ENCODE results near the gene OR51B2. TPM values are rescaled to one million over a fixed set of nuclear protein-coding genes. Genes with fewer than 3 reads are reported as not detected.

OR51B2 gene
- total RNA-seq, 1 donor from 2014 or later, result not detected

DNA sequence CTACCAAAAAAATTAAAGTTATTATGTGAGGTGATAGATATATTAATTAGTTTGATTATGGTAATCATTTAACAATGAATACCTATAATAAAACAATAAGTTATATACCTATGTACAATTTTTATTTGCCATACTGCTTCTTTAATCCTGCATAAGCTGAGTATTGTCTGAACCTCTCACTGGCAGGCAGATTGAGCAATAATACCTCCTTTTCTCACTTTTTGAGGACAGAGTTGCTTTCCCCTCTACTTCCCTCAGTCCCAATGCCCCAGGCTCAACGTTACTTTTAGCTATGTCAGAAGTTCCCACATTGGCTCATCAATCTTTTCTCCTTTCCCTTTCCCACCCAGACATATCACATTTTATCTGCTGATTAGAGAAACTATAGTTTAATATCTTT is 25.5 kb upstream of the OR51B2 start:
- H3K36me3 ChIP-seq, result no peaks in the 10 kb centered on the region
- TF ChIP-seq POLR2A (IDR thresholded peaks at IDR 0.05) (no peak), POLR2AphosphoS5 (IDR thresholded peaks at IDR 0.05; ENCODE audit: insufficient read depth in 1 of 2, low read depth in 1 of 2) (no peak)
- TF ChIP-seq, protein P1, sequence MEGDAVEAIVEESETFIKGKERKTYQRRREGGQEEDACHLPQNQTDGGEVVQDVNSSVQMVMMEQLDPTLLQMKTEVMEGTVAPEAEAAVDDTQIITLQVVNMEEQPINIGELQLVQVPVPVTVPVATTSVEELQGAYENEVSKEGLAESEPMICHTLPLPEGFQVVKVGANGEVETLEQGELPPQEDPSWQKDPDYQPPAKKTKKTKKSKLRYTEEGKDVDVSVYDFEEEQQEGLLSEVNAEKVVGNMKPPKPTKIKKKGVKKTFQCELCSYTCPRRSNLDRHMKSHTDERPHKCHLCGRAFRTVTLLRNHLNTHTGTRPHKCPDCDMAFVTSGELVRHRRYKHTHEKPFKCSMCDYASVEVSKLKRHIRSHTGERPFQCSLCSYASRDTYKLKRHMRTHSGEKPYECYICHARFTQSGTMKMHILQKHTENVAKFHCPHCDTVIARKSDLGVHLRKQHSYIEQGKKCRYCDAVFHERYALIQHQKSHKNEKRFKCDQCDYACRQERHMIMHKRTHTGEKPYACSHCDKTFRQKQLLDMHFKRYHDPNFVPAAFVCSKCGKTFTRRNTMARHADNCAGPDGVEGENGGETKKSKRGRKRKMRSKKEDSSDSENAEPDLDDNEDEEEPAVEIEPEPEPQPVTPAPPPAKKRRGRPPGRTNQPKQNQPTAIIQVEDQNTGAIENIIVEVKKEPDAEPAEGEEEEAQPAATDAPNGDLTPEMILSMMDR (IDR thresholded peaks at IDR 0.05), result no peak
- DNase-seq (ENCODE audit: extremely low spot score in 2 of 2), result no peak
- H3K4me3 ChIP-seq, result no peak overlapping the region
- H3K9me3 ChIP-seq, result no peaks in the 10 kb centered on the region
- no peaks in the 10 kb centered on the region for H3K4me1 ChIP-seq
- no peak overlapping the region for H3K27ac ChIP-seq
- H3K27me3 ChIP-seq, result no peaks in the 10 kb centered on the region
- intact Hi-C loops (cut with DNase I), result no loop called here

DNA sequence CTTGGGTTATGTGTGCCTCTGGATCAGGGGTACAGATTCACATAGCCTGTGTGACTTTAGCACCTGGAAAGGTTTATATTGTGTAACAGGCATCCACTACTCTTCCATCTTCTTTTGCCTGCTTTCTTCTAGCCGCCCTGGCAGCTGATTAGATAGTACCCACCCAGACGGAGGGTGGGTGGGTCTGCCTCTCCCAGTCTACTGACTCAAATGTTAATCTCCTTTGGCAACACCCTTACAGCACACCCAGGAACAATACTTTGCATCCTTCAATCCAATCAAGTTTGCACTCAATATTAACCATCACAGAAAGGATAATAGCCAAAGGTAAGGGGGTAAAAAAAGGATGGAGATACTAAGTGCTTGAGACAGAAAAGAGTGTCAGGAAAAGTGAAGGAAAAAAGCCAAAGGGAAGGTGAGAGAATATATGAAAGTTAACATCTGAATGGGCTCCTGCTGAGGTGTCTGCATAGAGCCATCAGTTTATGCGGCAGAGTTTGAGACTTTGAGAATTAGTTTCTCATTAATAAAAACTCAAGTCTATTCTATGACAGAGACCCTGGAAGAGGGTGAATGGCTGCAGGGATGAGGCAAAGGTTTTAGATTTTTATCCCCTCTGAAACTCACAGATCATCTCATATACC is 24.6 kb upstream of the OR51B2 start:
- no peaks in the 10 kb centered on the region for H3K36me3 ChIP-seq
- TF ChIP-seq POLR2A (IDR thresholded peaks at IDR 0.05) (no peak), POLR2AphosphoS5 (IDR thresholded peaks at IDR 0.05; ENCODE audit: insufficient read depth in 1 of 2, low read depth in 1 of 2) (no peak)
- TF ChIP-seq, protein P1 (IDR thresholded peaks at IDR 0.05), result no peak

DNA sequence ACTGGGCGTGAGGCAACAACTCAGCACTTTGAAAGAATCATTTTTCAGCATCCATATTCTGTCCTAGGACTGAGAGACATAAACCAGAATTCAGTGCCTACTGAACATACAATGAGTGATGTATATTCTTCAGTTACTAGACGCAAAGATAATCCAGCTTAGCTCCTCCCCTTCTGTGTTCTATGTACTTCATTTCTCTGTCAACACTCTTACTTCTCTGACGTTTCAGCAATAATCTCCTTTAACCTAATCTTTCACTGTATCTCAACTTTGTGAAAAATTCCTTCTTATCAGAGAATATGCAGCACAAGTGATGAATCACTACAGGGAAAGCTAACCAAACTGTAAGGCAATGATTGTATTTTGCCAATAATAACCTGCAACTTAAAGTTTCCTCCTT is 21.7 kb upstream of the OR51B2 start:
- Histone ChIP-seq H3K4me3 (no peak overlapping the region), H3K36me3 (no peaks in the 10 kb centered on the region), H3K27ac (no peak overlapping the region), H3K27me3 (no peaks in the 10 kb centered on the region), H3K4me1 (no peaks in the 10 kb centered on the region), H3K9me3 (no peaks in the 10 kb centered on the region)
- TF ChIP-seq POLR2AphosphoS5 (IDR thresholded peaks at IDR 0.05; ENCODE audit: insufficient read depth in 1 of 2, low read depth in 1 of 2) (no peak), POLR2A (IDR thresholded peaks at IDR 0.05) (no peak)
- TF ChIP-seq, protein P1 (IDR thresholded peaks at IDR 0.05), result no peak
- DNase-seq (ENCODE audit: extremely low spot score in 2 of 2), result no peak
- intact Hi-C loops (cut with DNase I), result no loop called here

More for the DNA sequence above, 24.6 kb upstream of the OR51B2 start:
- intact Hi-C loops (cut with DNase I), result no loop called here
- no peaks in the 10 kb centered on the region for H3K27me3 ChIP-seq
- H3K9me3 ChIP-seq, result no peaks in the 10 kb centered on the region
- no peaks in the 10 kb centered on the region for H3K4me1 ChIP-seq
- DNase-seq (ENCODE audit: extremely low spot score in 2 of 2), result no peak
- no peak overlapping the region for H3K4me3 ChIP-seq
- no peak overlapping the region for H3K27ac ChIP-seq

DNA sequence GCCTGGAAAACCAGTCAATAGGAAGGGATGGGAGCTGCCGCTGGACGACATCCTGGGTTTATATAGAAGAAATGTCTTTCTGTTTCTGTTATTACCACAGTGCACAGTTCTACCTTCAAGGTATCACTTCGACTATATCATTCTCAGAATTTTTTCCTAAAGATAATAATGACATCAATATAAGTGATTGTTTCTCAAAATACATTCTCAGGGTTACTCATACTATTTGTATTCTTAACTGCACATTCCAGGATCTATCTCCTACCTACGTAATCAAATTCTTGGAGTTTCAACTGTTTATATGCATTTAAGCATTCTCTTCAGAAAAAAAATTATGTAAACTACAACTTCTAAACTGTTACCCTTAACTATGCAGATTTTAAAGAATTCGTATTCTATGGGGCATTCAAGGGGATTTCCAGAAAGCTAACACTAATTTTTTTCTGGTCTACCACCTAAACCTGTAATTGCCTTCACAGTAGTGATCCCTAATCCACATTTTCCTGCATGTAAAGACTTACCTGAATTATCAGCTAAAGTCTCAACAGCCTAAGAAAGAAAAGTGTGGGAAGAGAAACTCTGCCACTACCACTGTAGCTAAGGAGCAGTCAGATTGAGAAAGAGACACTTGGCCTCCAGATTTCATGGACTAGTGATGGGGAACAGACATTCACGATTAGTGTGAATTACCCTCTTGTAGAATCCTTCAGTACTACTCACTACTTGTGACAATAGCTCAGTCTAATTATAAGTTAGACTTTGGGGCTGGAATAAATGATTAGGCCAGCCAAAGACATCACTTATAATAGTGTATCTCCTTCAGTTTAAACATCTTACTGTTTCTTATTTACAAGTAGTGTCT is 19.6 kb upstream of the OR51B2 start, which contains the start of gene OR51B5:
TSS of gene OR51B5 (minus strand) at position 51 of the 862 bp plus-strand sequence. CDS start at position 51, 0 bp downstream.
- TF ChIP-seq, protein P1 (IDR thresholded peaks at IDR 0.05), result no peak
- TF ChIP-seq POLR2AphosphoS5 (IDR thresholded peaks at IDR 0.05; ENCODE audit: insufficient read depth in 1 of 2, low read depth in 1 of 2) (no peak), POLR2A (IDR thresholded peaks at IDR 0.05) (no peak)
- Histone ChIP-seq H3K36me3 (no peaks in the 10 kb centered on the region), H3K4me3 (no peak within 1 kb of the TSS), H3K4me1 (no peaks in the 10 kb centered on the region), H3K9me3 (no peaks in the 10 kb centered on the region), H3K27me3 (no peaks in the 10 kb centered on the region), H3K27ac (no peak within 1 kb of the TSS)
- no peak for DNase-seq (ENCODE audit: extremely low spot score in 2 of 2)
- intact Hi-C loops (cut with DNase I), result no loop called here
